Subcutaneous abdominal adipose tissue (tissue), 5 donors: ENCODE measurements around the gene PLCD3.
A peak's percentile ranks its signal among the peaks of the same experiment; 100 is the strongest.

Experiments
- H3K27ac ChIP-seq: one replicate; pipeline ENCODE4 v1.7.0; 2013; ENCODE audit warnings: low read depth, mild to moderate bottlenecking, inconsistent platforms, low read length, moderate library complexity
- H3K27me3 ChIP-seq, 5 donors: one replicate each; pipeline ENCODE4 v1.7.0; 2013; ENCODE audit warnings: low read length in 5 of 5, inconsistent platforms in 1 of 5; ENCODE audit not compliant: control insufficient read depth in 5 of 5, insufficient read depth in 4 of 5
- H3K36me3 ChIP-seq, 5 donors: one replicate each; pipeline ENCODE4 v1.7.0; 2013; ENCODE audit warnings: low read length in 5 of 5; ENCODE audit not compliant: control insufficient read depth in 5 of 5, insufficient read depth in 5 of 5
- H3K4me1 ChIP-seq, 5 donors: one replicate each; pipeline ENCODE4 v1.7.0; 2013; ENCODE audit warnings: low read length in 5 of 5, mild to moderate bottlenecking in 3 of 5, moderate library complexity in 1 of 5; ENCODE audit not compliant: control insufficient read depth in 5 of 5, insufficient read depth in 5 of 5
- H3K4me3 ChIP-seq, 5 donors: one replicate each; pipeline ENCODE4 v1.7.0; 2013; ENCODE audit warnings: low read length in 5 of 5, low read depth in 1 of 5
- H3K9ac ChIP-seq, 5 donors: one replicate each; pipeline ENCODE4 v1.7.0; 2013; ENCODE audit warnings: low read length in 5 of 5, mild to moderate bottlenecking in 4 of 5, moderate library complexity in 3 of 5
- H3K9me3 ChIP-seq, 5 donors: one replicate each; pipeline ENCODE4 v1.7.0; 2013; ENCODE audit warnings: low read length in 5 of 5; ENCODE audit not compliant: control insufficient read depth in 5 of 5
- donor health status: healthy.
- donor health status: healthy.
- donor health status: healthy.
- donor health status: healthy.
- donor health status: healthy.

Gene PLCD3

GRCh38 chr17:45093444-45094110 lies 38.7 kb downstream of the PLCD3 start:
- Histone ChIP-seq H3K9ac (peak overlapping the region in 4 of 5 donors; percentile 3 to 42 (median 28)), H3K36me3 (peaks cover 4 to 91% (median 67%) of the 10 kb centered on the region in 5 donors), H3K4me3 (no peak overlapping the region), H3K27me3 (no peaks in the 10 kb centered on the region), H3K9me3 (no peaks in the 10 kb centered on the region), H3K4me1 (peaks cover 9 to 40% (median 36%) of the 10 kb centered on the region in 5 donors), H3K27ac (peak overlapping the region; percentile 77)

- H3K9ac ChIP-seq = peak overlapping the region in 2 of 5 donors; percentile 35 to 36
- H3K36me3 ChIP-seq = peaks cover 4 to 91% (median 67%) of the 10 kb centered on the region in 5 donors
- H3K27me3 ChIP-seq = no peaks in the 10 kb centered on the region
- H3K4me3 ChIP-seq = no peak overlapping the region
- peak overlapping the region; percentile 77 for H3K27ac ChIP-seq
- no peaks in the 10 kb centered on the region for H3K9me3 ChIP-seq
- peaks cover 8 to 36% (median 30%) of the 10 kb centered on the region in 5 donors for H3K4me1 ChIP-seq
Measured at GRCh38 chr17:45092911-45093430, 39.3 kb downstream of the PLCD3 start.

- Histone ChIP-seq H3K4me3 (no peak overlapping the region), H3K27ac (peak overlapping the region; percentile 77), H3K9ac (peak overlapping the region in 1 of 5 donors; percentile 21), H3K9me3 (no peaks in the 10 kb centered on the region), H3K4me1 (peaks cover 5 to 36% (median 29%) of the 10 kb centered on the region in 5 donors), H3K36me3 (peaks cover 4 to 91% (median 67%) of the 10 kb centered on the region in 5 donors), H3K27me3 (no peaks in the 10 kb centered on the region)
Measured at GRCh38 chr17:45091778-45092425, 40.4 kb downstream of the PLCD3 start.

- Histone ChIP-seq H3K9ac (no peak overlapping the region), H3K36me3 (peaks cover 4 to 91% (median 62%) of the 10 kb centered on the region in 5 donors), H3K4me1 (peaks cover 5 to 36% (median 28%) of the 10 kb centered on the region in 5 donors), H3K4me3 (no peak overlapping the region), H3K27ac (no peak overlapping the region), H3K9me3 (no peaks in the 10 kb centered on the region), H3K27me3 (no peaks in the 10 kb centered on the region)
Measured at GRCh38 chr17:45090711-45091110, 41.6 kb downstream of the PLCD3 start.

GRCh38 chr17:45088741-45089140 lies 43.6 kb downstream of the PLCD3 start:
- no peak overlapping the region for H3K9ac ChIP-seq
- H3K4me3 ChIP-seq = no peak overlapping the region
- no peaks in the 10 kb centered on the region for H3K9me3 ChIP-seq
- no peak overlapping the region for H3K27ac ChIP-seq
- H3K4me1 ChIP-seq = peaks cover 5 to 34% (median 26%) of the 10 kb centered on the region in 5 donors
- no peaks in the 10 kb centered on the region for H3K27me3 ChIP-seq
- H3K36me3 ChIP-seq = peaks cover 4 to 86% (median 68%) of the 10 kb centered on the region in 5 donors

- peaks cover 3 to 27% (median 19%) of the 10 kb centered on the region in 5 donors for H3K4me1 ChIP-seq
- no peak overlapping the region for H3K9ac ChIP-seq
- H3K9me3 ChIP-seq = no peaks in the 10 kb centered on the region
- H3K27ac ChIP-seq = no peak overlapping the region
- no peaks in the 10 kb centered on the region for H3K27me3 ChIP-seq
- H3K36me3 ChIP-seq = peaks cover 4 to 83% (median 72%) of the 10 kb centered on the region in 5 donors
- no peak overlapping the region for H3K4me3 ChIP-seq
Measured at GRCh38 chr17:45087978-45088377, 44.3 kb downstream of the PLCD3 start.

- H3K36me3 ChIP-seq = peaks cover 4 to 84% (median 70%) of the 10 kb centered on the region in 5 donors
- peak overlapping the region; percentile 50 for H3K27ac ChIP-seq
- H3K4me1 ChIP-seq = peaks cover 0 to 22% (median 16%) of the 10 kb centered on the region in 5 donors
- H3K9me3 ChIP-seq = no peaks in the 10 kb centered on the region
- H3K4me3 ChIP-seq = no peak overlapping the region
- H3K27me3 ChIP-seq = no peaks in the 10 kb centered on the region
- peak overlapping the region in 1 of 5 donors; percentile 20 for H3K9ac ChIP-seq
Measured at GRCh38 chr17:45087504-45087975, 44.8 kb downstream of the PLCD3 start.

GRCh38 chr17:45086865-45087503 lies 45.3 kb downstream of the PLCD3 start:
- Histone ChIP-seq H3K9ac (peak overlapping the region in 1 of 5 donors; percentile 20), H3K27ac (peak overlapping the region; percentile 50), H3K27me3 (no peaks in the 10 kb centered on the region), H3K36me3 (peaks cover 6 to 84% (median 72%) of the 10 kb centered on the region in 5 donors), H3K4me3 (no peak overlapping the region), H3K4me1 (peaks cover 0 to 17% (median 11%) of the 10 kb centered on the region in 5 donors), H3K9me3 (no peaks in the 10 kb centered on the region)

GRCh38 chr17:45086391-45086790 lies 45.9 kb downstream of the PLCD3 start:
- Histone ChIP-seq H3K36me3 (peaks cover 6 to 84% (median 74%) of the 10 kb centered on the region in 5 donors), H3K27ac (peak overlapping the region; percentile 50), H3K4me3 (no peak overlapping the region), H3K4me1 (peaks cover 0 to 21% (median 14%) of the 10 kb centered on the region in 5 donors), H3K27me3 (no peaks in the 10 kb centered on the region), H3K9ac (no peak overlapping the region), H3K9me3 (no peaks in the 10 kb centered on the region)
